ENCODE measurements around the gene WWOX.

Gene WWOX

DNA sequence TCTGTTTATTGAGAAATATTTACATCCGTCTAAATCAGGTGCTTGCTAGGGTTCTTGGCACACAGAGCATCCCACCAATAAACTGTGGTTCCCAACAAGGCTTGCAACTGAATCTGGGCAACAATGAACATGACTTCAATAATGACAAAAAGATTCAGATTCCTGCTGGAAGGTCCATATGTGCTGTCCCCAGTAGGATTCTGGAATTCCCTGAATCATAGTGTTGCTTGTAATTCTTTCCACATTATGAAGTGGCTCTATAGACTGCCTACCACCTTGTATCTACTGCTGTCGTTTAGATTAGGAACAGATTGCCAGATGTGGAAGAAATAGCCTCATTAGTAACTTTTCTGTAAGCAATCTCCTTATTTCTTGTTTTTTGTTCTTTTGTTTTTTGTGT lies 265.9 kb downstream of the WWOX start:
- no peak for DNase-seq

- DNase-seq = no peak
Measured at GRCh38 chr16:78368121-78369102, 269.0 kb downstream of the WWOX start.

DNA sequence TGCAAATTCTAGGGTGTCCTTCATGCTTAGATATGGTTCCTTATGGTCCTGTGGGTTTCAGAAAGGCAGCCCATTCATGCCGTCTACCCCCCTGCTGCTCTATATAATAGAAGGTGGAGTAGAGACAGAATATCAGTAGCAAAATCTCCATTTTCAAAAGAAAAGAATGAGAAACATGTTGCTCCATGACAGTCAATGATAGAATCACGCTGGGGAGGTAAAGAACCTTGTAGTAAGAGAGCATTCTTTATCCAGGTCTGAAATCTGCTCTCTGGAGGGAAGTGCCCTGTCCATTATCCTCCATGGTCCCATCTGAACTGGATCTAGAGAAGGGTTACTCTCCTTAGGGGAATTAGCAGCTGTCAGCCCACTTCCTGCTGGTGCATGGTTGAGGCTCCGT lies 272.8 kb downstream of the WWOX start:
- DNase-seq = no peak

GRCh38 chr16:78375055-78375679 lies 275.7 kb downstream of the WWOX start:
- no peak for DNase-seq

GRCh38 chr16:78376452-78376851 lies 277.0 kb downstream of the WWOX start:
- no peak for DNase-seq

DNA sequence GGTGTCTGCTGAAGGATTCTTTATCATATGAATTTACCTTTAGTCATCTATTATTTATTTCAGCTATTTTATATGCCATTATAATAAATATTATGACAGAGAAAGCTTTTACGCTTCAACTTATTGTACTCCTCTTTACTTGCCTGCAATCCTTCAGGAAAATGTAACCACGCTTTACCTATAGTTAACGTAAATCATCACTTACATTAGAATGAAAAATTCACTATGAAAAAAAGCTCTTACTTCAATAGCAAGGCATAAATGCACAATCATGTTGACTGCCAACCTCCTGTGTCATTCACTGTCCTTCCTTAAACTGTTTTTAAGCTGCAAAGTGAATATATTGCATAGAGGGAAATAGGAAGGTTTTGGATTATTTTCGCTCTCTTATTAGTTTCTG lies 277.9 kb downstream of the WWOX start:
- DNase-seq = no peak

GRCh38 chr16:78381060-78381459 lies 281.6 kb downstream of the WWOX start:
- DNase-seq = no peak

DNA sequence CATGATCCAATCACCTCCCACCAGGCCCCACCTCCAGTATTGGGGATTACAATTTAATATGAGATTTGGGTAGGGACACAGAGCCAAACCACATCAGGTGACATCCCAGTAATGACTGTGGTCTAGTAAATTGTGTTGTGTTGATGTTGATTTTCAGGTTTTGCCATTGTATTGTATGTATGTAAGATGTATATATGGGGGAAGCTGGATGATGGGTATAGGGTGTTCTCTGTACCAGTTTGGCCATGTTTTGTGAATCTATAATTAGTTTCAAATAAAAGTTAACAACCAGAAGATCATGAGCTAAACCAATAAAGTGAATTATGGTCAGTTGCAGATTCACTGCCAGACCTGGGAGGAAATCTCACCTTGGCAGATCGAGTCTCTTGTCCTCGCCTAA lies 283.7 kb downstream of the WWOX start:
- DNase-seq = no peak

DNA sequence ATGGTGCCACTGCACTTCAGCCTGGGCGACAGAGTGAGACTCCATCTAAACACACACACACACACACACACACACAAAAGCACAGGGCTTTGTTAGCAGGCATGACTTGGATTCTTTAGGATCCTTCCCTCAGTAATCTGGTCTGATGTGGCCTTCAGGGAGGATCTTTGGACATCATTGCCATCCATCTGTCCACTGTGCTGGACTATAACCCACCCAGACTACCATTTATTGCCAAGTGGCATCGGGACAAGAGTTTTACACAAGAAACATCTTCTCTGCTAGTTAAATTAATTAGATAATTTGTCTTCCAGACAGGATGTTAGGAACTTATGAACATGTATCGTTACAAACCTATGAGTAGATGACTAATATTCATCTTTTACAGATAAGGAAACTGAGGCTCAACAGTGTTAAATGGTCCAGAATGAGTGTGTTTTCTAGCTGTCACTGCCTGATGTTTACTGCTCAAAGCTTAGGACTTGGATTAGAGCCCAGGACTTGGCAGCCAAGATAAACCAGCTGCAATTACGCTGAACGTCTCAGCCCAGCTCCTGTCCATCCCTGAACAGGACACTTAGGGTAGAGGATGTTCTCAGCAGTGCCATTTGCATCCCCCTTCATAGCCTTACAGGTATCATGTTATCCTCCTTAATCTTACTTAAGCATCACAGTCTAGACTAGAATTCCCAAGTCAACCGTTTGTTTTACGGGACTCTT lies 285.8 kb downstream of the WWOX start:
- DNase-seq = no peak

DNA sequence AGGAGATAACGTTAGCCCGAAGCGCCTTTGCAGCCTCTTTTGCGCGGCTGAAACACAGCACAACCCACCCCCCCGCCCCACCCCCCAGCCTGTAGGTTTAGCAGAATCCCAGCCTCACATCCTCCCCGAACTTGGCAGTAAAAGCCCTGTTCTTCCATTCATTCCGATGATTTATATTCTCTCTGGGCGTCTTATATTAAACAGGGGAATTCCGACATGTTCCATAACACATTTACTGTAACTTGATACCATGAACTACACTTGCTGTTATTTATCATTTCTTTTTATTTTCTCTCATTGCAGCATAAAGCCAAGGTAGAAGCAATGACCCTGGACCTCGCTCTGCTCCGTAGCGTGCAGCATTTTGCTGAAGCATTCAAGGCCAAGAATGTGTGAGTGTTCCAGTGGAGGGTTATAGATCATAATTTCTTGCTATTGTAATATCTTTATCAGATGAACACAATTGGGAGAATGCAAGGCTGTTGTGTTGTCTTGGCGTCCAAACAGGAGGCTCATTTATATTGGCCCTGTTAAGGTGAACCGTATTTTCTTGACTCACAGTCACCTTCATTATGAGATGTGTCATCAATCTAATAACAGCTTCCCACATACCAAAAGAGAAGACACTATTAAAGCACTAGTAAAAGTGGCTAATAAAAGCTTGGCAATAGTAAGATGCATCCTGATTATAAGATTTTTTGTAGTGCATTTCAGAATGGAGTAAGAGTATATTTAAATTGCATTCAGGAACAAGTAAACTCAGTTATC lies 287.3 kb downstream of the WWOX start:
- no peak for DNase-seq

DNA sequence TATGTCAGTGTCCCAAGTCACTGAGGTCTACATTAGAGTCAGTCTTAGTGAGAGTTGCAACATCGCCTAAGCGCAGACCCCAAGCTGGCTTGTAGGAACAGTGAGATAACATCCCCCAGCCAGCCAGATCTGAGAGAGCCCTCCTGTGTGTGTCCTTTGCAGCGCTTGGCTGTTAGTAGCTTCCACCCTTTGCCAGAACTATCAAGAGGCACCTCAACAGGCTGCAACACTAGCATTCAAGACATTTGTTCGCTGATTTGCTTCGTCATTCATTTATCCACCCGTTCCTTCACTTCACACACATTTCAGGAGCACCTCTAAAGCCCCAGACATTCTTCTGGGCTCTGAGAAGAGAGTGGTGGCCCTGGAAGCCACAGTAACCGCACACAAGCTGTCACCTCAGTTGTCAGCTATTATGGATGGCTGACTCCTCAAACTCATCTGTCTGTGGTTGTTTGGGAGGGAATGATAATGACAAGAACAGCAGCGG lies 289.6 kb downstream of the WWOX start:
- DNase-seq = no peak

- DNase-seq = no peak
Measured at GRCh38 chr16:78390092-78390491, 290.6 kb downstream of the WWOX start.

DNA sequence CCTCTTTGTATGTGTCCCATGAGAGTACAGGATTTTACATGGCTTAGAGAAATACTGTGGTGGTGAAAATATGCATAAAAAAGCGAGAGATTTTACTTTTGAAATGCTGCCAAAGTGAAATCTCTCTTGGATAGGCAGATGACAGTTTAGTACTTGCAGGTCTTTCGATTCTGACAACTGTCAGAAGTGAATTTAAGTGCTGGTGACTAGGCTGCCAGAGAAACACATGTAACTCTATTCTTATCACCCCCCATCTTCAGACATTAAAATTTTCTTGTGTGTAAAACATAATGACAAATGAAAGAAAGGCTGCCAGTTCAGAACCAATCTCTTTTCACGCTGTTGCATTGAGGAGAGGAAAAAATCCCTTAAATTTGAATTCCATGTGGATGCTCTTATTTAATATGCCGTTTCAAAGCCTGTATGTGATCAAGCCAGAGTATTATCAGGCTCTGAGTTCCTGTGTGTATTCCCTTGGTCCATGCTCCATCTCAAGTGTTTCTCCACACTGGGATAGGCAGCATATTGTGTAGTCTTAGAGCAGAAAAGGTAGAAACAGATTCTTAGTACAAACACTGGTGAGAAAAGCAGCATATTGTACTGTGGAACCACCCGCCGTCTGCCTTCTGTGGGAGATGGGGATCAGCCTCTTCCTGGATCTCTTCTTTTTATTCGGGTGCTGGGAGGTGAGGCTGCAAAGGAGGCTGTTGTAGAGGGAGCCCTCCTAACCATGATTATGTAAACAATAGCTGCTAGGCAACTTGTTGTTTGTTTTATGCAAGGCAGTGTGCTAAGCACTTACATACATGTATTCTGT lies 291.3 kb downstream of the WWOX start:
- no peak for DNase-seq

DNA sequence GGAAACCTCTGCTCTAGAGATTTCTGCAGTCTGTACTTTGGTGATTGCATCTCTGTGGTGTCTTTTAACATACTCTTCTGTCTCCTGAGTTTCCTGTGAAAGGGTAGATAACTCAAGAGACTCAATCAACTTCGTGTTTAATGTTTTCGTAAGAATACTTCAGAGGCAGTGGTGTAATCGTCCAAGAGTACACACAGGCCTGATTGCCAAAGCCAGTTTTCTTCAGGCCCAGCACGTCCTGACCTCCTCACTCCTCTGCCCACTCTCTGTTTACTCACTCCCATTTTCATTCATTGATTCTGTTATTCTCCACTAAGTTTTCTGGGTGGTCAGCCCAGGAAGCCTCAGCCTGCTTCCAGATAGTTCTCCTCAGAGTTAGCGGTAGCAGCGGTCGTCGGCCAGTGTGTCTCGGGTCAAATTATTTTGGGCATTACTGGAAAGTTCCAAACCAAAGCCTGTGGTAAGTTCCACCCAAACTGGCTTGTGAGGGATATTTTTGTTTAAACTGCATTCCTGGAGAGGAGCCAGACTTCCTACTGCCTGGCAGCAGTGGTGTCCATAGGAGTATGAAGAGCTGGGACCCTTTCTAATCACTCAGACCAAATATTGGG lies 293.2 kb downstream of the WWOX start:
- DNase-seq = no peak

DNA sequence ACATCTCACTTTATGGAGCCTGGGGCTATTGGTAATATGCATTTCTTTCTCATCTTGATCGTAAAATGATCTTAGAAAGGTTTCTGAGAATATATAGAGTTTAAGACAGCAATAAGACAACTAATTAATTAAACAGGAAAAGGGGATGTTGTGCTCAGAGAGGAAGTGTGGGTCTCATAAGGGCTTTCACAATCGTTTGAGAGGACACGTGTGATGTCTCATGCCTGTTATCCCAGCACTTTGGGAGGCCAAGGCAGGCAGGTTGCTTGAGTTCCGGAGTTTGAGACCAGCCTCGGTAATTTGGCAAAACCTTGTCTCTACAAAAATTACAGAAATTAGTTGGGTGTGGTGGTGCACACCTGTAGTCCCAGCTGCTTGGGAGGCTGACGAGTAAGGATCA lies 295.6 kb downstream of the WWOX start:
- no peak for DNase-seq

- DNase-seq = no peak
Measured at GRCh38 chr16:78396046-78396445, 296.6 kb downstream of the WWOX start.

DNA sequence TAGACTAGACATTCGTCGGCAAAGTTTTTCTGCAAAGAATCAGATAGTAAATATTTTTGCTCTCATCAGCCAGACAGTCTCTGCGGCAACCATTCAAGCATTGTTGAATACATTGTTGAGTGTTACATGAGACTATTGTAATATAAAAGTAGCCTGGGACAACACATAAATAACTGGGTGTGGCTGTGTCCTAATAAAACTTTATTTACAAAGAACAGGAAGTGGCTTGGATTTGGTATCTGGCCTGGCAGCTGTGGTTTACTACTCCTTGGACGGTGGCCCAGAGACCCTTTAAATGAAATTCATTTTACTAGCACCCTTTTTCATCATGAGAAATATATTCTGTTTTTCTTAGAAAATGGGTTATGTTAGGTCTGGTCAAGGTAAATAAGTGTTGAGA lies 297.2 kb downstream of the WWOX start:
- no peak for DNase-seq

DNA sequence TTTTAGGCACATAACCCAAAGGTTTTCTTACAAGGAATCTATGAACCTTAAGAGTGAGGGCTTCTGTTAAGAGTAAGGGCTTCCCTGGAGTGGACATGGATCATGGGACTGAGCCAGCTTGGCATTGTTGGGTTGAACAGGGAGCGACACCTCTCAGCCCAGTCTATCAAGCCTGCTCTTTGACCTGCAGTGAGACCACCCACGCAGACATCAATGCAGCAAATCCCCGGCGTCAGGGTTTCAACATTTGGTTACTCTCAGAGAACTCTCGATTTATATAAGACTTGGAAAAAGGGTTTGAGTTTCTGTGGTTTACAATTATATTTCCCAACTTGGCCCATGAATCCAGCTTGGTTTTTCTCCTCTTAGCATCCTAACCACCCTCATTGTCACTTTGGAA lies 299.9 kb downstream of the WWOX start:
- DNase-seq = no peak

GRCh38 chr16:78402833-78403232 lies 303.4 kb downstream of the WWOX start:
- no peak for DNase-seq

- DNase-seq = no peak
Measured at GRCh38 chr16:78405040-78405439, 305.6 kb downstream of the WWOX start.

DNA sequence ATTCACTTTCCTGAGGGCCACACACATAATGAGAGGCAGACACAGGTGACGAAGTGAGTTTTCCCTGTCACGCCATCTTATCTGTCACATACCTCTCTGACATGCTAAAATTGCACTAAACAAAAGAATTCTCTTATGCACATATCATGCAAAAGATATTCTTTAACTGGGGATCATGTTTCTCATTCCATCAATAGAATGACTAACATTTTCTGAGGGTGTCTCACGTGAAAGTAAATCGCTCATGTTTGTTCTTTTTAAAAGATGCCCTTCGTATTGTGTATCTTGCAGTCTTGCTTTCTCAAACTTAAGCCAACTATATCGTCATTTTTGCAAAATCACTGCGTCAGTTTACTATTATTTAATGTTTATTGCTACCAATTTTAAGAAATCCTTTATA lies 306.4 kb downstream of the WWOX start:
- no peak for DNase-seq
